Suppressor macrophage treated with lipopolysaccharide for 4 hours (primary cell): Measurements from ENCODE around the gene CD44.

Source experiments
- DNase-seq: peaks from one replicate; pipeline ENCODE4 v3.0.0-alpha.2; 2020

CD44 gene

GRCh38 chr11:35179466-35180135 is 40.6 kb downstream of the CD44 start:
- no peak for DNase-seq

- DNase-seq = no peak
Measured at GRCh38 chr11:35180317-35181233, 41.6 kb downstream of the CD44 start.

GRCh38 chr11:35182317-35182939 is 43.5 kb downstream of the CD44 start:
- DNase-seq = no peak

DNA sequence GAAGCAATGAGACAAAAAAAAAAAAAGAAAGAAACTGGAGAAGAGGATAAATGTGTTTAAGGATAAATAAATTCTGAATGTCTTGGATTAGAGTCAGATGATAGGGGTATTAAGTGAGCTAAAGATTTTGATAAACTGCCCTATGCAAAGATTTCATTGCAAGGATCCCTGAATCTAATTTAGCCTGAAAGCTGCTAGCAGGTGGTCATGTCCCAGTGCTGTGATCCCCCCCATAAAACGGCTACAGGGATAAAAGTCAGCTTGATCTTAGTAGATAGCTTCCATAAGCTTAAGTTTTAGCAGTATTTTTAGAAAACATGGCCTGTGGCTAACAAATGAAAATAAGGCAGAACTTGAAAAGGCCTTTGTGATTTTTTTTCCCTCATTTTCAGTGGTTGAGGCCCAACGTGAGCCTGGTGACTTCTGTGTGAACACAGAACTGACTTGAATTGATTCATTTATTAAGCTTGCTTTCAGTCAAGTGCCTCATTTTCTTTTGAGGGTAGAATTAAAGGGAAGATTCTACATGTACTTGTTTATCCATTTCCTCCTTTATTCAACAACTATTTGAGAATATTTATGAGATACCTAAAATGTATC is 44.5 kb downstream of the CD44 start:
- DNase-seq = no peak

DNA sequence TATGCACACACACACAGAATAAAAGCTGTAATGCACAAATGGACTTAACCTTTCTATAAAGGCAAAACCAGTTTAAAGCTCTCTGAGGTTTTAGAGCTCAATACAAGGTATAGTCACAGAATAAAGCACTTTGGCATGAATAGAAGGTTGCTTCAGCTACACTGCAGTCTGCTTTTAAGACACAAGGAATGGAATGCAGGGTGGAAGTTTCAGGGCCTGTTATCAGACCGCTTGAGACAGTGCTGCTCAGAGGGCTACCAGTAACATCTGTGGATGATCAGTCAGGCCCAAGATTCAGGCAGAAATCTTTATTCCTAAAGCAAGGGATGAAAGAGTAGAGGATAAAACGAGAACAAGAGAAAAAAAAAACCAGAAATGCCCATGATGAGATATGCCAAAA is 46.7 kb downstream of the CD44 start:
- DNase-seq = no peak

DNA sequence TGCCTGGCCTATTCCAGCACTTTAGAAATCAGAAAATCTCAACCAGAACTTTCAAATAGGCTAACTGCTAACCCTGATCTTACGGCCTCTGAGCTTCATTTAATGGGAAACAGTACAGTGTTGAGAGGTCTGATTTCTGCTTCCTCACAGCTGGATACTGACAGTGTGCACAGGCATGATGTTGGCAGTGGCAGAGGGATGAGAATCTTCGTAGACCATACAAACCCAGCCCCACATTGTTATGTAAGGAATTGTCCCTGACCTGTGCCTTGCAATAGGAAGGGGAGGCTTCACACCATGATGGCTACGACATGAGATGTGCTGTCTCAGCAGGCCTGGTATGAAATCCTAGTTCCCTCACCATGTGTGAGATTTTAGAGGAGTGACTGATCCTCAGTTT is 49.0 kb downstream of the CD44 start:
- no peak for DNase-seq

GRCh38 chr11:35190804-35191348 is 51.9 kb downstream of the CD44 start:
- DNase-seq = peak; percentile 89

DNA sequence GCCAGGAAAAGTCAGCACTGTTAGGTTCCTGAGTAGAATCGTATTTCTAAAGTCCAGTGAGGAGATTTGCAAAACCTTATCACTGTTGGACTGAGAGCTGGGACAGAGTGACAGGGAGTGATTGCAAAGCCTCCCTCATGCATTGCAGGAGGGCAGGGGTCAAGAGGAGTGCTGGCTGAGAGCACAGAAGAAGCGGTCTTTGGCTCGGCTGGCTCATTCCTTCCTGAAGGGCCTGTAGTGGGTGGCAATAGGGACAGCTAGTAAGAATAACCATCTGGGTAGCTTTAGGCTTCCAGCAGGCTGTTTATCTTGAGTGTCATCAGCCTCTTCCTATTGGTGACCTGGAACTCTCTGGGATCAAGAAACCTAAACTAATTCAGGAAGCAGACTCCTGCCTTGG is 53.4 kb downstream of the CD44 start:
- no peak for DNase-seq

DNA sequence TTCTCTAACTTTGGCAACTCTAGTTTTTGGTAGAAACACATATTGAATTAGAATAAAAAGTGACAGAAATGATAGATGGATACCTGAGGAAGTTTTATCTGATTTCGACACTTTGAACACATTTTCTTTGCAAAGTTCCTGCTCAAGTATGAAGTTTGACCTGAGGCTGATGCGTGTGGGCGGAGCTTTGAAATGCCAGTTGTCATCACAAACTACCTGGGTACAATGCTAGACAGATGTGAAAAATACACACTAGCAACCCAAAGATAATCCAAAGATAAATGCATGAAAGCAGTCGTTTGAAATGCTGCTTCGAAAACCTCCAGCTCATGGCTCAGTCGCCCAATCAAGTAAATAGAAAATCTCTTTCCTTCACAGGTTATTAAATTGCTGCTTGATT is 54.8 kb downstream of the CD44 start:
- no peak for DNase-seq

DNA sequence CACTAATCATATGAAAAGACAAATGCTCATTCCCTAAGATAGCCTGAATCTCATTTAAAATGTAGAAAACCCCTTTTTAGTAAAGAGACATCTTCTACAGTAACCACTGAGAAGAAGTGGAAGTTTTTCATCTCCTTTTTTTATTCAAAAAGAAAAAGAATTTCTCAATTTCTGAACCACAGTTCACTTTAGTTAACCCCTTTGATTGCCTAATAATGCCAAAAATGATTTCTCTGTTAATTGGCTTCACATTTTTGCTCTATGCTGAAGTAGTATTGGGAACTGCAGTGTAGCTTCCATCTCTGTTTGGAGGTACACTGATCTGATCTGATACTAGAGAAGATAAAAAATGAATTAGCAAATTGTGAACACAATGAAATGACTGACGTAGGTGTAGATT is 58.3 kb downstream of the CD44 start:
- no peak for DNase-seq

GRCh38 chr11:35200811-35201341 is 61.9 kb downstream of the CD44 start:
- no peak for DNase-seq

DNA sequence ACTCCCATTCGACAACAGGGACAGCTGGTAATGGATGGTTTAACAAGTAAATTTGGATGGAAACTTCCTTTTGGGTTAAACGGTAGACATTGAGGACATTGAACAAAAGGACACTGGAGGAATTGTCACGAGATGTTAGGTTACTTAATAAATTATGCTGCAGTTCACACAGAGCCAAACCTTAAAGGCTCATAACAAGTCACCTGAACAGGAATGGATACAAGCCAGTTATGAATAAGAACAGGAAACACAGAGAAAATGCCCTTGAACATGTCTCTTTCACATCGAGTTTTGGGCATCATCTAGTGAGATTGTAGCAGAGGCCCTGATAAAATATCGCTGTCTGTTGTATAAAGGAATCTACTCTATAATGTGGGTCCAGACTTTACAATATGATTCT is 65.6 kb downstream of the CD44 start:
- DNase-seq = no peak

DNA sequence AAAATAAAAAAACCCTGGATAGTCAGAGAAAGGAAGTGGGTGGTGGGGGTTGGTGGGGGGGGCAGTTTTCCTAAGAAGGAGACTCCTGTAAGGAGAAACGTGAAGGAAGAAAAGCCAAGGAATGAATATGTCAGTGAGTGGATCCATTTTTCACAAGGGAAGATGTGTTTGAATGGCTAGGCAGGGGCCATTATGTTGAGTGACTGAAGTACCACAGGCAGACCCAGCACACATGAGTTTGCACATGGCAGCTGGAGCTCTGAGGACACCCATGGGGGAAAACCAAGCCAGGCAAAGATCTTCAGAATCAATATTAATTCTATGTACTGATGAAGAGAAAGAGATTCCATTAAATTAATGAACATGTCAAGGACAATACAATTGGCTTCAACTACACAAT is 67.6 kb downstream of the CD44 start:
- DNase-seq = no peak

DNA sequence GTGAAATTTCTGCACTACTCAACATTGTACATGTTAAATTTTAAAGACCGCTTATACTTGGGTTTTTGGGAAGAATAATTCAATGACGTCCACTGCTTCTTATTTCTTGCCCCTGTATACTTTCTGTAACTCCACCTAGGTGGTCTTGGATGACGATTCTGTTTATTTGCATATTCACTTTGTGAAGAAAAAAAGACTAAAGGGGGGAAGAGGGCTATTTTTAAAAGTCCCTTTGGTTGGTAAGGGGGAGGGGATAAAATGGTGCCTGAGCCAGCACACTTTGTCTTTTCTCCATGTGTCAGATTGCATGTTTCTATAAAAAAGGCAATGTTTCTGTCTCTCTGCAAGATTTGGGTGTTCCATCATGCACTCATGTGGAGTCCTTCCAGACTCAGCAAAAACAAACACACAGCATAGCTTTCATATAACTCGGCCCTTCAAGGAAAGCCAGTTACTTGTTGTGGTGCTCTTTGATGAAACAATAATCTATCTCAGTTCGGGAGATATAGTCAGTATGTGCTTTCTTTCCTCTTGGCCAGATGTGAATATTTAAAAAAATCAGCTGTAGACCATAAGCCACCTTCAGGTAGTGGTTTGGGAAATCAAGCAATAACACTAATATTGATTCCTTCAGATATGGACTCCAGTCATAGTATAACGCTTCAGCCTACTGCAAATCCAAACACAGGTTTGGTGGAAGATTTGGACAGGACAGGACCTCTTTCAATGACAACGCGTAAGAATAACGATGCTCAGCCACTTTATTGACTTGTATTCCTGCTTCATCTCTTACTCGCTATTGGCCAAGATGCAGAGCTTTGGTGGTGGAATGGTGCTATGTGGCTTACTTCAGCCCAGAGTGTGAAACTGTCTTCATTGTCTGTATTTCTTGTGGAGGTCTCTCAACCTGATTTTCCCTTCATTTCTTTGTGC is 68.8 kb downstream of the CD44 start:
- DNase-seq = no peak

DNA sequence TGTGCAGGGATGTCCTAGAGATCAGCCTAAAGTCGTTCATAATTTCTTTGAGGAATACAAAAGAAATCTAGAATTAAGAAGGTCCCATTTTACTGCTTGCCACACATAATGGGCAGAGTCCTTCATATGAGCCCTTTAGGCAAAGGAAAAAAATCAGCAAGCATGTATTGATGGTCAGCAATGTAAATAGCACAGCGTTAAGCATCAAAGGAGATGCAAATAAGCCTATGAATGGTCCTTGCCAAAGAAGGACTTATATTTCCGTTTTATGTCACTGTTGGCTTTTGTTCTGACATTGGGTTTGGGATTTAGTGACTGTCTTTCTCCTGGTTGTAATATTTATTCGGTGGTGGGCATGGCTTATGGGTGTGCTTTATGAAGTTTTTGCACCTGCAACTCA is 69.8 kb downstream of the CD44 start:
- no peak for DNase-seq

- peak; percentile 60 for DNase-seq
Measured at GRCh38 chr11:35210876-35211546, 72.0 kb downstream of the CD44 start.

DNA sequence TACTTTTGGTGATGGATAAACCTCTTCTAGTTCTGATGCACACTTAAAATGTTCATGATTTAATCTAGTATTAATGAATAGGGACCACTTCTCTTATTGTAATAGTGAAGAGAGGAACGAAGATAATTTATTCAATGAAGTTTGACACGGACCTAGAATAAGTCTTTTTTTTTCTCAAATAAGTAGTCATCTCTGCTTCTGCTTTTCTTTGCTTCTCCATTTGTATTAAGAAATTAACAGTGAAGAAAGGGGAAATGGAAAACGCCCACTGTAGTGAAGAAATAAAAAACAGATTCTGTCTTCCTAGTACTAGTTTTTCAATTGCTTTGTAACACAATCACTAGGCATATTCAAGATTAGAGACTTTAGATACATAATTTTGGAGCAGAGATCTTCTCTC is 73.0 kb downstream of the CD44 start:
- peak; percentile 88 for DNase-seq

DNA sequence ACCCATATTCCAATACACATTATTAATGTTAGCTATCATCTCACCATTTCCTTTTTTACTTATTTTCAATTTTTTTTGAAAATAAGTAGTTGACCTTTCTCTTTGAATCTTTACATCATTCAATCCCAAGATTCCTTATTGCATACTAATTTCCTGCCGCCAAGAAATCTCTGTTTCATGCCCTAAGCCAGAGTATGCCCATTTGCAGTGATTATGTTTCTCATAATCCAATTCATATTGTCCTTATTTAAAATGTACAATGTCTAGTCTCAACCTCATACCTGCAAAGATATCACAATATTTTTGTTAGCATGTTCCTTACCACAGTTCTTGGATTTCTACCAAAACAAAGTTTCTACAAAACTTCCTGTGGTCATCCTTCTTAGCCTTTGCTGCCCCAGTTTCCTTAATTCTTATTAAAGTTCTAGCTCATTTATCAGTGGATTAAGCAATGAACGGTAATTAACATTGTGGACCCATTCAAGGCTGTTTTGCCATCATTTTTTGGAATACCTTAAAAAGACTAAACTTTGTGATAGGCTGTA is 75.3 kb downstream of the CD44 start:
- DNase-seq = no peak

GRCh38 chr11:35214792-35215193 is 75.8 kb downstream of the CD44 start:
- peak; percentile 88 for DNase-seq

GRCh38 chr11:35215945-35216344 is 77.0 kb downstream of the CD44 start:
- DNase-seq = no peak
